HFF-Myc (cell line): ENCODE measurements around the gene CMPK2.
A peak's percentile ranks its signal among the peaks of the same experiment; 100 is the strongest.

ENCODE experiments used
- DNase-seq: peaks from one replicate; pipeline ENCODE4 v3.0.0-alpha.2; 2011; ENCODE audit warnings: low read depth; ENCODE audit errors: extremely low read depth
- H3K4me3 ChIP-seq: replicated peaks from 2 replicates; pipeline ENCODE4 v1.5.1; 2011; ENCODE audit warnings: low read depth, mild to moderate bottlenecking, control low read depth, low read length
- TF ChIP-seq, protein P1 (sequence below): IDR thresholded peaks from 2 replicates; pipeline ENCODE4 v1.5.1; 2012; ENCODE audit warnings: mild to moderate bottlenecking, low read depth, low read length, control low read depth; ENCODE audit errors: missing control alignments

CMPK2 gene

GRCh38 chr2:6824962-6825361, 40.7 kb downstream of the CMPK2 start:
- TF ChIP-seq, protein P1, sequence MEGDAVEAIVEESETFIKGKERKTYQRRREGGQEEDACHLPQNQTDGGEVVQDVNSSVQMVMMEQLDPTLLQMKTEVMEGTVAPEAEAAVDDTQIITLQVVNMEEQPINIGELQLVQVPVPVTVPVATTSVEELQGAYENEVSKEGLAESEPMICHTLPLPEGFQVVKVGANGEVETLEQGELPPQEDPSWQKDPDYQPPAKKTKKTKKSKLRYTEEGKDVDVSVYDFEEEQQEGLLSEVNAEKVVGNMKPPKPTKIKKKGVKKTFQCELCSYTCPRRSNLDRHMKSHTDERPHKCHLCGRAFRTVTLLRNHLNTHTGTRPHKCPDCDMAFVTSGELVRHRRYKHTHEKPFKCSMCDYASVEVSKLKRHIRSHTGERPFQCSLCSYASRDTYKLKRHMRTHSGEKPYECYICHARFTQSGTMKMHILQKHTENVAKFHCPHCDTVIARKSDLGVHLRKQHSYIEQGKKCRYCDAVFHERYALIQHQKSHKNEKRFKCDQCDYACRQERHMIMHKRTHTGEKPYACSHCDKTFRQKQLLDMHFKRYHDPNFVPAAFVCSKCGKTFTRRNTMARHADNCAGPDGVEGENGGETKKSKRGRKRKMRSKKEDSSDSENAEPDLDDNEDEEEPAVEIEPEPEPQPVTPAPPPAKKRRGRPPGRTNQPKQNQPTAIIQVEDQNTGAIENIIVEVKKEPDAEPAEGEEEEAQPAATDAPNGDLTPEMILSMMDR, result no peak
- DNase-seq, result peak; percentile 20
- no peak overlapping the region for H3K4me3 ChIP-seq

DNA sequence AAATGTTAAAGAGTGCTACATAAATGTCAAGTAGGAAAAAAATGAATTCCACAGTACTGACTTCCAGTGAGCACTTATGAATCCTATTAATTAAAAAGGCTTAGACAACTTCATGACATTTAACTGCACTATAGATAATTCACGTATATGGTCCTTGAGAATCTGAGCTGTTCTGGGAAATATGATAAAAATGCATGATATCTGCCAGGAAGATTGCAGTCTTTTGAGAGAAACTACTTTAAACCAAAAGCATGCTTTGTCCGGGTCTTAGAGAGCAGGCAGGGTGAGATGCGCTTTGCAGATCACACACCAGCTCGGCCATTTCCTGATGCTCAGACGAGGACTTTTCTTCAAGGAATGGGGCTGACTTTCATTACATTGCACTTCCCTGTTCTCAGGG, 42.6 kb downstream of the CMPK2 start:
- no peak for DNase-seq
- no peak overlapping the region for H3K4me3 ChIP-seq
- TF ChIP-seq, protein P1, result no peak

DNA sequence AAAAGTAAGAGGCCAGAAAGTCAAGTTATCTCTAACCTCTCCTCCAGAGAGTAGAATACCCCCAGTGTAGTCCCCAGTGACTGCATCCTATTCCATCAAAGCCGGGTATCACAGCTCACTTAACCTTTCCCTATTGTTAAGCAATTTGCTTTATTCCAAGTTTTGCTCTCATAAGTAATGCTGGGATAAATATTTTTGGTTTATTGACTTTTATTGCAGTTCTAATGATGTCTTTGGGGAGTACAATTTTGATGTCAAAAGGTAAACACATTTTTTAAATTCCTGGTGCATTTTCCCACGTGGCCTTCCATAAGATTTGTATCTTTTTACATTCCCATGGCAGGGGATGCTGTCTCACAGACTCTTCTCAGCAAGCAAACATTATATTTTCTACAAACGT, 43.3 kb downstream of the CMPK2 start:
- no peak for DNase-seq
- no peak overlapping the region for H3K4me3 ChIP-seq
- TF ChIP-seq, protein P1, result no peak

DNA sequence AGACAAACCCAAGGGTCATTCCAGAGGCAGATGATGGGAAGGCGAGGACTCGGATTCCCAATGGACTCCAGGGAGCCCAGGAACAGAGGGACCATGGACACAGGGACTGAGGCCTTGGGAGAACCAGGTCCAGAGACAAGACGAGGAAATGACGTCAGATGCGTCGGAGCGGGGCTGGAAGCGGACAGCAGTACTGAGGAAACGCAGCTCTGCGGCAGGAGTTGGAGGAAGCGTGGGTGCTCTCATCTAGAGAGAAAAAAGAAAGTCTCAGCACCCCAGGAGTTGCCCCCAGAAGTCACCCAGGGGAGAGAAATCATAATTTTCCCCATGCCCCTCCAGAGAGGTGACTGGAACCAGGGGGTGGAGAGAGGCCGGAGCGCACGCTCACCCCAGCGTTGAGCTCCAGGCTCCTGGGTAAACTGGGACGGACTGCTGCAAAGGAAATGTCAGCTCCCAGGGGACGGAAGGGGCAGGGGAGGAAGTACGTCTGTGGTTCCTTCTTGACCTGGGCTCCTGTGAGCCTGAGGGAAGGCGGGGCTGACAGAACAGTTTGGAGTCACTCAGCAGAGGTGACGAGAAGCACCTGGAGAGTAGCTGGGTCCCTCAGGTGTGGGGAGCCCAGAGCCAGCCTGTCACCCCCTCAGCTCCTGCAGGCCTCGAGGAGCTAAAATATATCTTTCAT, 44.7 kb downstream of the CMPK2 start:
- TF ChIP-seq, protein P1, result no peak
- no peak overlapping the region for H3K4me3 ChIP-seq
- no peak for DNase-seq

DNA sequence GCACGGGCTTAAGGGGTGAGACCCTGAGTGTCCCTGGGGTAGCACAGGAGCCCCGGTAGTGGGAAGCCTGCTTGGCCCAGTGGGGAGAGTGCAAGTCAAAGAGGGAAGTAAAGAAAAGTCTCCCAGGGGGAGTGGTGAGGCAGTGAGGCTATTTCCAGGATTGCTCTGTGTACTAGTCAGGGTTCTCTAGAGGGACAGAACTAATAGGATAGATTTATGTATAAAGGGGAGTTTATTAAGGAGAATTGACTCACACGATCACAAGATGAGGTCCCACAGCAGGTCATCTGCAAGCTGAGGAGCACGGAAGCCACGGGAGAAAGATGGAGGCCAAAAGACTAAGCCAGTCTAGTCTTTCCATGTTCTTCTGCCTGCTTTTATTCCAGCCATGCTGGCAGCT, 45.5 kb downstream of the CMPK2 start:
- H3K4me3 ChIP-seq, result no peak overlapping the region
- TF ChIP-seq, protein P1, result no peak
- DNase-seq, result no peak

DNA sequence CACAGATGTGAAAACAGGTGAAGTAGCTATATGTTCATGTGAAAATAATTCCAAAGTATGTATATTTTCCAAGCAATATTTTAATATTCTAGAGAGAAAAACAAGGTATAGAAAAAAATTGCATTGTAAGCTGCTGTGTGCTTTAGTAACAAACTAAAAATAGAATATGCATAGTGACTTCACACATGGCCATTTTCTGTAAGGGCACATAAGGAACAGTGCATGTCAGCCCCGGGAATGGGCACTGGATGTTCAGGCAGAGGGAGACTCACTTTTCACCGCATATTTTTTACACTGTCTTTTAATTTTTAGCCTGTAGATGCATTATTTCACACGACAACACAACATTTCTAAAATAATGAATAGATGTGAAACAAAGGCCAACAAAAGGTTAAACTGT, 46.0 kb downstream of the CMPK2 start:
- no peak for DNase-seq
- no peak overlapping the region for H3K4me3 ChIP-seq
- TF ChIP-seq, protein P1, result no peak

DNA sequence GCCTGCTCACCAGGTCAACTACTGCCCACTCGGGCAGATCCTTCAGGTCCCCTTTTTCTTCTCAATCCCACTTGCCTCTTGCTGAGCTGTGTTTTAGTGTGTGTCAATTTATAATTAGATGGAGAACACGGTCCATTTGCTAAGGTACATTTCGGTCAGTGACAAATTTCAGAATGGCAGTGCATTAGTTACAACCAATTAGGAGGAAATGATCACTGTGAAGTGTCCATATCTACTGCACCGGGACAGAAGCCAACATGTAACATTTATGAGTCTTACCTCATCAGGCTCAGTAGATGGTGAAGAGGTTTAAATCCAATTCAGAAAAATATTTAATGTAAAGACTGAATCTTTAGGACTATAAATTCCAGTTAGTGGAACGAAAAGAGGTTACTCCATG, 47.7 kb downstream of the CMPK2 start:
- TF ChIP-seq, protein P1, result no peak
- no peak overlapping the region for H3K4me3 ChIP-seq
- DNase-seq, result no peak
